Activated CD8-positive, alpha-beta memory T cell treated with anti-CD3 and anti-CD28 coated beads, Interleukin-2, amount 50 U/mL, for 1 hour (primary cell): ENCODE results near the gene GRAMD4.

Experiments
- DNase-seq: peaks from one replicate; pipeline ENCODE4 v3.0.0-alpha.2; 2020; ENCODE audit errors: extremely low read depth

GRAMD4 gene

DNA sequence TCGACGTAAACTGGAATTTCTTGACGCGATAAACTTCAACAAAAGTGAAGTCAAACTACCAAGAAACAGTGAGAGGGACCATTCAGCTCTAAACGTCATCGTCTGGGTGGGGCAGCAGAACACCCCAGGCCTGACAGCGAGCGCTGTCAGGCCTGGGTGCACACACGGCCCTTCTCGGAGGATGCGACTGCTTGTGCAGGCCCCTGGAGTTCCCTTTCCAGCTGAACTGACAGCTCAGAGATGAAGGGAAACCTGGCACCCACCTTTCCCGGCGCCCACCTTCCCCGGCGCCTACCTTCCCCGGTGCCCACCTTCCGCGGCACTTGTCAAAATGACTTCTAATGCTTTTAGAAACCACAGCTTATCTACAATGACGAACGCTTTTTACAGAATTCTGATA lies 70.0 kb downstream of the GRAMD4 start:
- DNase-seq, result no peak

DNA sequence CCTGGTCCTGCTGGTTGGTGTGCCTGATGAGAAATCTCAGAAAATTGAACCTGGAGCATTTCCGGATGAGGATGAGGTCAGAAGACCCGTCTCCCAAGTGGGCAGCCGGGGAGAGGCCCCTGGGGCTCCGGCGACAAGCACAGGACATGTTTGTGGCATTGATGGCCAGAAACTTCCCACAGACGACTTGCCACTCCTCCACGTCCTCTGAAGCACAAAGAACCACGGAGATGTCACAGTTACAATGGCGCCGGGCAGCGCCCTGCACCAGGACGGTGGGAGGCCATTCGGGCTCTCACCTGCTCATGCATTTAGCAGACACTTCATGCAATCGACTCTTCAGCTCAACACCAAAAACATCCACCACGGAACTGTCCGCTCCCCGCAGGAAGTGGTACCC lies 71.4 kb downstream of the GRAMD4 start:
- no peak for DNase-seq

DNA sequence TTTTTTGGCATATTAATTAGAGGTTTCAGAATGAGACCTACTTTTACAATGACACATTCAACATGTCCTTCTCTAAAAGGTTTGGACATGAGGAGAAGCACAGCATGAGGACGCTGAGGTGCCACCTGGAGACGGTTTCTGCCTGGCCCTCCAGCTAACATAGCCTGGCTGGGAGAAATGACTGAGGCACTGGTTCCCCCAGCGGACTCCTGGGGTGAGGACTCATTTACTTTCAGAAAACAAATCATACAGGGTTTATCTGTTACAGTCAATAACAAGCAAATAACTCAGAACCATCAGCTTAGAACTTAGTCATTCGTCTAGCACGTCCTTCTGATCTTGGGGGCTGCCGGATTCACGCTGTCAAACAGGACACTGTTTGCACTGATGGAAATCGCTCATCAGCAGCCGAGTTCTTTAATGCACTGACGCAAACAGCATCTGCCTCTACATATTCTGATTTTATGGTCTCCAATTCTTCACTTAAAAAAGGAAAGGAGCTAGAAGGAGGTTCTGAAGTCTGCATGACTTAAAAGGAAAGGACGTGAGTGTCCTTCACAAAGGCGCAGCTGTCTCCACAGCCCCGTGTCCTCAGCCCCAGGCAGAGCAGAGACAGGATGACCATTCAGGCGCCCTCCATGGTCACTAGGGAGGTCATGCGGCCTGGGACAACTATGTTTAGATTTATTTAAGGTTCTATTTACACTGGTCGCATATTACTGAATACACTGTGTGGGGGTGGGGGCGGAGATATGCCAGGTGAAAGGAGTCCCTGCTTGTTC lies 73.6 kb downstream of the GRAMD4 start:
- DNase-seq, result no peak

DNA sequence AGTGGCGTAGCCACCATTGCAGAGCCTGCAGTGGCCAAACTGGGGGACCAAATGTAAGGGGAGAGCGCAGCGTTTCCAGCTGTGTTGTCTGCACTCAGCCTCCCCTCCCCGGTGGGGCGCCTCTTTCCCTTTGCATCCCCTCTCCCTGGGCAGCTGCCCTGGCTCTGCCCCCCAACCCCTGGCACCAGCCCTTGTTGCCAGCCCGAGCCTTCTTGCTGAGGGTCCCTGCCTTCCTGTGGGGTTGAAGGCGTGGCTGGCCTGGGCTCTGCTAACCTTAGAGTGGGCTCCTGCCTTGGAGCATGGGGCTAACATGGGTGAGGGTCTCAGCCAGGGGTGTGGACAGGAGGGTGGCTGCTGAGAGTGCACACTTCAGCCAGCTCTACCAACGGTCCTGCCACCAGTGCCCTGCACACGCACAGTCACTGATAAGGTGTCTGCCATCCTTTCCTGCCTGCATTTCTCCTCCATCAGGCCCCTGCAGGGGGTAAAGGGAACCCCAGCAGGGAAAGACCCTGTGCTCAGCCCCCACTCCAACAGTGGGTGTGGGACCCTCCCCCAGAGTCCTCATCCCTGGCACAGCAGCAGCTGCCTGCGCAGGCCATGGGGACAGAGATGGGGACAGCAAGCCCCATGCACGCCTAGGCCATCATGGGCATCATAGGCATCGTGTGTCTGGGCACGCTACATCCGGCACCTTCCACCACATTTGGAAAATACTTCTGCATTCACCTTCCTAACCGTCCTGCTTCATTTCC lies 74.4 kb downstream of the GRAMD4 start:
- DNase-seq, result no peak

DNA sequence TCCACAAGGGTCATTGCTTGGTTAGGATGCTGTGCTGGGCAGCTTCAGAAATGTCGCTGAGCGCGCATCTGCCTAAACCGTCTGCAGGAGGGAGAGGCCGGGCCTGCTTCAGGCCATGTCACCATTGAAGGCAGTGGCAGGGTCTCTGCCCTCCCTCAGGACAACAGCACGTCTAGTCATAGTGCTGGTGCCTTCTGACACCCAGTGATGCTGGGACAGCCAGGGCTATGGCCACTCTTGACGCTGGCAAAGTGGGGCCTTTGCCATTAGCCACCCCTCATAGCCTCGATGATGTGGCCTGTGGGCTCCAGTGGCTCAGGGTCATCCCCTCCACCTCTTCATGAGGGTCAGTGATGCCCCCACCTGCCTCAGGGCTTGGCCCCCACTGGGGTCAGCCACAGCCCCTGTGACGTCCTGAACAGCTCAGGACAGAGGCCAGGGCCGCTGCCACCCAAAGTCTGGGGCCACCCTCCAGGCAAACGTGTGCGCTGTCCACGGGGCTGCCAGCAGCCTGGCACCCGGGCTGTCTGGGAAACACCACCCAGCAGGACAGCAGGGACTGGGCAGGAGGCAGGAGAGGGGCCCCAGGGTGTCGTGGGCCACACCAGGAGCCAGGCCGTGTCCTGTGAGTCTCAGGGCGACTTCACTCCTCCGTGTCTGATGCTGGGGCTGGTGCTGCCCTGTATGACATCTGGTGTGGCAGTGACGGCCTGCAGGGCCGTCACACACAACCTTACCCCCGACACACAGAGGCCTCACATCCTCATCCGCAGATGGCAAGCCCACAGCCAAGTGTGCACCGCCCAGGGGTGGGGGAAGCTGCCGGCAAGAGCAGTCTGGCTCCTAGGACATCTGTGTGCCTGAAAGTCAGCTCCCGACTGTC lies 75.4 kb downstream of the GRAMD4 start:
- no peak for DNase-seq

DNA sequence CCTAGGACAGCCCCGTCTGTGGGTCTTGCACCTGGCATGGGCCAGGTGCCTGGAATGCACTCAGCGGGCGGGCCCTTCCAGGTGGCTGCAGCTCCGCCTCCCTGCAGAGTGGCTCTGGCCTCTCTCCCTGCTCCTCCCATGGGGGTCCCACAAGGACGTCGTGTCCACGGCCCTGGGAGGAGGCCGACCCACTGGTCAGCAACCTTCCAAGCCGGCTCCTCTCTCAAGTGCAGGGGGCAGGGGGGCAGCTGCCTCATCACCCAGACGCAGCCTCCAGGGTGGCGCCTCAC lies 76.0 kb downstream of the GRAMD4 start:
- DNase-seq, result no peak

DNA sequence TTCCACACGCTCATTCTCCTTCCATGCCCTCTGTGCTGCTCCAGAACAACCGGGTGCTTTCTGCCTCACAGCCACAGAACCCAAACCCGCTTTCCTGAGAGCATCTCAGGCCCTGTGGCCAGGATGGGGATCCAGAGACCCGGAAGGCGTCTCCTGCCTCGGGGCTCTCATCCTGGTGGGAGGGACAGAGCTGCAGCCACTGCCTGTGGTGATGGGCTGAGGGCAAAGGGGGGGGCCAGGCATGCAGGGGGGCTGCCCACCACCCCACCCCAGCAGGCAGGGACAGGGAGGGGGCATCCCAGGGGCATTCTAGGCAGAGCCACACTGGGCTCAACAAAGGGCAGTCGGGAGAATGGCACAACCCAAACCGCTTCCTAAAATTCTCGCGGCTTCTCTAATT lies 76.4 kb downstream of the GRAMD4 start:
- no peak for DNase-seq

DNA sequence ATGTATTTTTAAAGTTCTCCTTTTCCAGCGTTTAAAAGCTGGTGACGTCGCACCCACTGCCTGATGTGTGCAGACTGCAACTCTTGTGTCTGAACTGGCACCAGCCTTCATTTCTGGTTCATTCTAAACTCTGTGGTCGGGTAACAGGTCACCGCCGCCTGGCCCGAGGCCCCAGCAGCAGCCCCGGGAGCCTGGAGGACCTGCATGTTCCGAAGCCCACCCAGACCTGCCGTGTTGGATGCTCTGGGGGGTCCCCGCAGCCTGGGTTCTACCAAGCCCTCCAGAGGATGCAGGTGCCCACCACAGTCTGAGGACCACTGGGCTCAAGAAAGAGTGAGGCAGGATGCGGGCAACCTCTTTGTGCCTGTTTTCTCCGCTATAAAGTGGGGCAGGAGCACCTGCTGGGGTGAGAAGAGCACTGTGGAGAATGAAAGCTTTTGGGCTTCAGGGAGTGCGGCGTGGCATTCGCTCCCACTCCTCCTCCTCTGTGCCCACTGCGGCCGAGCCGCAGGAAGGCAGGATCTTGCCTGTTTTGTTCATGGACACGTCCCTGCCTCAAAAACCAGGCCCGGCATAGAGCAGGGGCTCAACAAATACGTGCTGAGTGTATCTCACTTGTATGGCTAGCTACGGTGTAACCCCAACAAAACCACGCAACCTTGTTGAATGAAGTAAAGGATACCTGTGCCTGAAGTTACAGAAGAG lies 77.8 kb downstream of the GRAMD4 start:
- no peak for DNase-seq

DNA sequence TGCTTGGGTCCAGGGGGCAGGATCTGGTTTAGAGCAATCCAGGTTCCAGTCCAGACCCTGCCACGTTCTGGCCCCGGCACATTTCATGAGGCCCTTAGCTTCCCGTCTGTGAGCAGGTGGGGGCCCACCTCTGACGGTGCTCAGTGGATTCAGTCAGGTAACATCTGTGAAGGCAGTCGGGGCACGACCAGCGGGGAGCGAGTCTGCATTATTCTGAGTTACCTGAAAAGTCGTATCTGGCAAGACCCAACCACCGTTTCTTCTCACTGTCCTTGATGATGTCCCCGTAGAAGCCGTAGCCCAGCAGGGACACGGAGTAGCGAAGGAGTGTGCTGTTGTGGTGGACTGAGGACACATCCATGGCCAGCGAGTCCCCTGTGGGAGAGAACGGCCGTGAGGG lies 78.9 kb downstream of the GRAMD4 start:
- DNase-seq, result no peak

DNA sequence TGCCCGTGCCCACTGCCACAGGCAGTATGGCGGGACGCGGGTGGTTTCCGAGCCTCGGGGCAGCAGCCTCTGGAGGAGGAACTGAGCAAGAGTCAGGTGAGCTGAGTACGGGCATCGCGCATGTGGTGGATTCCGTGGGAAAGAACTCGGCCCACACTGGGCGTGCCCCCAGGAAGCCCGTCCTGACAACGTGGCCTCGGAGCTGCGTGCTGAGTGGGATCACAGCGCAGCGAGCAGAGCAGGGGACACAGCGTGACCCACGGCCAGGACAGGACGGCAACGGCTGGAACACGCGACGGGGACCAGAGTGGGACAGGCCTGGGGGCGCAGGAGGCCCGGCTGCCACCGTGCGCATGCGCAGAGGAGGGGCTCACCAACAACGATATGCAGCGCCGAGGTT lies 81.1 kb downstream of the GRAMD4 start:
- no peak for DNase-seq

DNA sequence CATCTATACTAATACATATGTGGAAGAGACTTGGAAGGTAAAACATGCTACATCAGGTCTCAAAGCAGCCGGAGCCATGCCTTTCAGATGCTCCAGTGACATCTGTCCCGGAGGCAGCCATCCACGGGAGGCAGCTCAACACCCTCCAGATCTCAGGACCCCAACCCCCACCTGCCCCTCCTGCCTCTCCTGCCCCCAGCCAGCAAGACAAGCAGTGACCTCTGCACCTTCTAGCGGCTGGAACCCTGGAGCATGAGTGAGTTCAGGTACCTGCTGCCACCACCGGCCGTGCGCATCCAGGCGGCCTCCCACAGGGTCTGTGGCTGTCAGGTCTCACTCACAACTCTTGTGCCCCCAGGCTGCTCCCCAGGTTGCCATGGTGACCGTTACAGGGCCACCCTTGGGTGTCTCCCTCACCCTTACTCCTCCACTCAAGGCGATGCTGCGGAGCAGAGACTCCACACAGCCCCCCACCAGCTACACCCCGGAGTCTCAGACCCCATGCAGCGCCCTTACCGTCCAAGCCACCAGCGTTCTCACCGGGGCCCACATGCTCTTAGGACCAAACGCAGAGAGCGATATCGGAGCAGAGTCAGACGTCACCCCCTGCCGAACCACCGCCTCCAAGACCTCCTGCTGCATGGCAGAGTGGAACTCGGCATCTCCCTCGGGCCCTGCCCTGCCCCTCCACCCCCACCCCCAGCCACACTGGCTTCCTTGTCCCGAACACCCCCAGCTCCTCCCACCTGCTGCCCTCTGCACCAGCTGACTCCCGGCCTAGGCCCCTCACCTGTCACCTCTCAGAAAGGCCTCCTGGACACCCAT lies 83.2 kb downstream of the GRAMD4 start:
- DNase-seq, result no peak

DNA sequence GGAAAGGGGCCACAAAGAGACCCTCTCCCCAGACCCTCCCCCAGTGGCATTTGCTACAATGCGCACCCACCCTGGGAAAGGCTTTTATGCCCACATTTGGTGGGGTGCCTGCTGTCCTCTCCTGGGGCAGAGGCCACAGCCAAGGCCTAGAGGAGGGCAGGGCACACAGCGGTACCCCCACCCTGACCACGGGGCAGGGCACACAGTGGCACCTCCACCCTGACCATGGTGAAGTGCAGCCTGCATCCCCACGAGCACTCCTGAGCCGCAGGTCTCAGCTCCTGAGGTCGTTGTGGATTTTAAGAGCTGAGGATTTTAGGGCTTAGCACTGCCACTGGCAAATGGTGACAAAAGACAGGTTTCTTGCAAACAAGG lies 83.8 kb downstream of the GRAMD4 start:
- no peak for DNase-seq

DNA sequence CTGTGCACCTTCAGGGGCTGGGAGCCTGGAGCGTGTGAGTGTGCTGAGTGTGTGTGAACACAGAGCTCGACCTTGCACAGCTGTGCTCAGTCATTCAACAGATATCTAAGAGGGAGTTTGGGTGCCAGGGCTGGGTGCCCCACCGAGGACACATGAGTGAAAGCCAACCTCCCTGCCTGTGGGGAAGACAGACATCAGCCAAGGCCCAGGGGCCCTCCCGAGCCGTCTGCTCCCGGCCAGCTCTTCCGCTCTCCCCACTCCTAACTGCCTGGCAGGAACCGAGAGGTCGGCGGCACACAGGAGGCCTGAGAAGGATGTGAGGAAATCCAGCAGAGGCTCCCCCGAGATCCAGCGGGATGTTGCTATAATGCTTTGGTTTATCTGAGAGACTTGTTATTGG lies 85.9 kb downstream of the GRAMD4 start:
- no peak for DNase-seq

DNA sequence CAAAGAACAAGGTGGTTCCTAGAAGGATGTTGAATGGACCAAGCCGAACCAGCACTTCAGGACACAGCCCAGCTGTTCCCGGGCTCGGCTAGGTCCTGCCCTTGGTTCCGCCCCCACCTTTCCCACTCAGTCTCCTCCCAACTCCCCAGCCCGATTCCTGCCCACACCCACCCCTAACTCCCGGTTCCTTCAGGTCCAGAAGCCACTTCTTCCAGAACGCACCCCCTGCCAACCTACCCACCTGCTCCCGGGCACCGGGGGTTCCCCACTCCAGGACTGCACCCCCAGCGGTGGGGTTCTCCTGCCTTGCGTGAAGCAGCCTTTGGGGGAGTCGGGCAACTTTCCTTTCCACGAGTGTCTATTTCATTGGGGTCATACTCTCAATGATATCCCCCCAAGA lies 87.1 kb downstream of the GRAMD4 start:
- no peak for DNase-seq

DNA sequence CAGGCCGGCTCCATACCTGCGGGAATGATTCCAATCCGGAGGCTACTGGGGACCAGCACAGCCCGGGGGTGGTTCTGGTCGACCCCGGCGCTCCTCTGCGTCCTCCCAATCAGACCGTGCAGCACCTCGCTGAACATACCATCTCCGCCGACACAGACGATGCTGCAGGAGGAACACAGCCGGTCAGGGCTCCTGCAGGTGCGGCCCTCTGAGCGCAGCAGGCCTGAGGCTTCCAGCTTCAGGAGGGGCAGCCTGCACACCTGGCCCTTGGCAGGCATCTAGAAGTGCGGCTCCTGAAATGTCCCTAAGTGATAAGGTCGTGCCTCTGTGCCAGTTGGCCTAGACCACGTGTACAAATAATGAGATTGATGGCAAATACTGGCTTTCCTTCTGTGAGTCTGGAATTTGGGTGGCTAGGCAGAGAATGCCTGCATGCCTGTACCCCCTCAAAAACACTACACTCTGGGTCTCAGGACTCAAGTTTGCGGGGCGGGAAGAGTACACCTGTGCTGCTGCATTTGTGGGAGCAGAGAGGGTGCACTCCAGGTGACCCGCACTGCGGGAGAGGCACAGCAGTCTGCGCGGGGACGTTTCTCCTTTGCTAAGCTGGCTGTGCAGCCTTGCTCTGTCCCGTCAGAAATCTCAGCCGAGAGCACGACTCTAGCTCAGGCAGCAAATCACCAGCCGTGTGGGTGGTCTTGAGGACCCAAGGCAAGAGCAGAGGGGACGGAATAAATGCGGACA lies 87.8 kb downstream of the GRAMD4 start:
- no peak for DNase-seq

DNA sequence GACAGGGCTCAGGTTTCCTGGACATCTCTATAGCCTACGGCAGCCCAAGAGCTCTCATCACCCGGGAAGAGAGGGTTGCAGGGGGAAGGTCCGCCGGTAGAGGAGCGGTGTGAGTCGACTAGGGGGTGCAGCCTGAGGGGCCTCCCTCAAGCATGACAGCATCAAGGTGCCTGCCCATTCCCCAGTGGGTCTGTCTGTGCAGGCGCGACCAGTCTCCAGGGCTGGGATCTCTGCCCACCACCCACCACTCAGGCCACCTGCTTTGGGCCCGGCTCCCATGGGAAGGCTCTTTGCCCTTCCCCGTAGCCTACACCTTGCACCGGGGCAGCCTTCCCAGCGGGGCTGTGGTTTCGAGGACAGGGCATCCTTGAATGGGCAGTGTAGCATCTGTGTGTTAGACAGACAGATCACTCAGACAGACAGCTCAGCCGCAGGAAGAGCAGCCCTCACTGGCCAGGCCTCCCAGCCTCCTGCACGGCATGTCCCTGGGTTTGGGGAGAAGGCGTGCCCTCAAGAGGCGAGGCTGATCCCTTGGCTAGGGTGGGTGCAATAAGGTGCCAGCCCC lies 88.7 kb downstream of the GRAMD4 start:
- no peak for DNase-seq

DNA sequence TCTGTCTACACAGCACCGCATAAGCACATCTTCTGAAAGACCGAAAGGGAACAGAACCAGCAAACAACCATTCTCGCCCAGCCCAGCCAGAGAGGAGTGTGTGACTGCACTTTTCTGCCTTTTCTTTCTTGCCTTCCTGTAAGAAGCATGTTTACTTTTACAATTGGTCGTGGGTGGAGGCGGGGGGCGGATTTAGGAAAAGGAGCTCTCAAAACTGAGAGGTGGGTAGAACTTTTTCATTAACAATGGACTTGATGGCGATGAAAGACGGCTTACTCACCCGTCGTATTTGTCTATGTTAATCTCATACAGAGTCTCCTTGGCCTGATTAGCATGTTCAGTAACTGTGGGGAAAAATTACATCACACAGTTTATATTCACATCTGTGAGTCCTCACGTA lies 90.6 kb downstream of the GRAMD4 start:
- no peak for DNase-seq

DNA sequence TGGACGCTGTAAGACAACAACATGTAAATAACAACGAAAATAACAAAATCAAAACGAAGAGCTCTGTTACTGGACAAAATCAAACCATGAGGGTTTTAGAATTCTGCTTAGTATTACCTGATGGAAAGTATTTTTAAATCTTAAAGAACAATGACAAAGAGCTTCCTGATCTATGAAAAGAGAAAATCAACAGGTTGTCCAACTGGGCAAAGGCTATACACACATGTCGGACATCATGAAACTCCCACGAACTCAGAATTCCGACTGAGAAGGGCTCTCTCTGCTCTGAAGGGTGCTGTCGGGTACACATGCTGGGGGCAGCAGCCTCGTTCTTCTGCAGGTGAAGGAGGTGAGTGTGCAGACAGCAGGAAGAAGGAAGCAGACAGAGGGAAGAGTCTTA lies 92.1 kb downstream of the GRAMD4 start:
- DNase-seq, result no peak

DNA sequence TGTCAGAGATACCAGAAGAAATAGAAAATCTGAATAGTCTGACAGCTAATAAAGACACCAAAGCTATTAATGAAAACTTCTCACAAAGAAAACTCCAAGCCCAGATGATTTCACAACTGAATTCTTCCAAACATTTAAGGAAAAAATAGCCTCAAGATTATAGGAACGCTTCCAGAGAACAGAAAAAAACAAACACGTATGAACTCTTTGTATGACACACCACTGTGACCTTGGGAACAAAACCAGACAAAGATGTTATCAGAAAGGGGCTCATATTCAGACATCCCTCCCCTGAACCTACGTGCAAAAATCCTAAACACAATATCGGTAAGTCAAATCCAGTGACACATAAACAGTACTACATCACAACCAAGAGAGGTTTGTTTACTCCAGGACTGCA lies 94.4 kb downstream of the GRAMD4 start:
- no peak for DNase-seq

DNA sequence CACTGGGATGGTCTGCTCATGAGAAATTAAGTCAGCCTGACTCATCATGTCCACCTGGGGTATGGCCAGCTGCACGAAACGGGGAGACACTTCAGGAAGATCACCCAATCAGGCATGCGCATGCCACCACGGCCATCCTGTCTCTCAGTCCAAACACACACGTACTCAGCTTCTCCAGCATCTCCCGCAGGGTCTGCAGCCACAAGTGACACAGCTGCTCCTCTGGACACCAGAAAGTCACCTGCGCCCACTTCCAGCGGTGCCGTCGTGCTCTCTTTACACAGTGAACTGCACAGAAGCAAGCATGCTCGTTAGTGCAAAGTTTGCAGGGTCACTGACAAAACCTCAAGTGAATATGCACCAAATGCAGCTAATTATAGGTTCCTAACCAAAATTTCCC lies 99.7 kb downstream of the GRAMD4 start:
- no peak for DNase-seq
